Measurements from ENCODE around the gene TMEM263. TPM values are rescaled to one million over a fixed set of nuclear protein-coding genes. Genes with fewer than 3 reads are reported as not detected.

TMEM263 gene
- total RNA-seq, 2 experiments from 2014 or later = 34.1 to 60.0 TPM

DNA sequence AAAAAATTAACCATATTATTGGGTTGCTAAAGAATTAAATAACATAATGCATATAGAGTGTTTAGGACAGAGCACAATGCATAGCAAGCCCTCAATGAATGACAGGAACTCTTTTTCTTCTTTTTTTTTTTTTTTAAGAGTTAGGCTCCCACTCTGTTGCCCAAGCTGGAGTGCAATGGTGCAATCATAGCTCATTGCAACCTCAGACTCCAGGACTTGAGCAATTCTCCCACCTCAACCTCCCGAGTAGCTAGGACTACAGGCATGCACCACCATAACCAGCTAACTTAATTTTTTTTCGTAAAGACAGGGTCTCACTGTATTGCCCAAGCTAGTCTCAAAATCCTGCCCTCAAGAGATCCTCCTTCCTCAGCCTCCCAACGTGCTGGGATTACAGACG, 51.7 kb downstream of the TMEM263 start:
- ChIA-PET POLR2A (interaction anchor here (1.0 to 1.4 kb wide), 2 partner anchors 9 to 25 kb away, joined by 3 to 8 read pairs; no protein-coding TSS in a partner anchor), CTCF (ENCODE audit: unreplicated experiment) (no interaction called here)
- Histone ChIP-seq H3K4me1 (ENCODE audit: insufficient read depth, low read length, poor library complexity, severe bottlenecking) (no peaks in the 10 kb centered on the region), H4K20me1 (ENCODE audit: insufficient read depth, low read length) (no peaks in the 10 kb centered on the region), H3K9me2 (ENCODE audit: insufficient read depth, low read length) (no peaks in the 10 kb centered on the region), H3K9me3 (ENCODE audit: low read length) (no peaks in the 10 kb centered on the region), H3K4me2 (ENCODE audit: low read length) (no peak overlapping the region), H3K79me2 (ENCODE audit: insufficient read depth, low read depth, low read length) (no peaks in the 10 kb centered on the region), H3K36me3 (ENCODE audit: insufficient read depth, low read length) (no peaks in the 10 kb centered on the region), H2AFZ (ENCODE audit: low read length) (no peak overlapping the region), H3K4me3 (ENCODE audit: low read depth, low read length, poor library complexity, severe bottlenecking) (no peak overlapping the region), H3K27ac (ENCODE audit: low read depth, low read length, poor library complexity, severe bottlenecking) (no peak overlapping the region)
- BruUV-seq (replicated peaks) = no TSS peak
- TF ChIP-seq EZH2phosphoT487 (IDR thresholded peaks at IDR 0.05; ENCODE audit: borderline replicate concordance, low read depth, low read length) = no peak
- TF ChIP-seq, protein P1, sequence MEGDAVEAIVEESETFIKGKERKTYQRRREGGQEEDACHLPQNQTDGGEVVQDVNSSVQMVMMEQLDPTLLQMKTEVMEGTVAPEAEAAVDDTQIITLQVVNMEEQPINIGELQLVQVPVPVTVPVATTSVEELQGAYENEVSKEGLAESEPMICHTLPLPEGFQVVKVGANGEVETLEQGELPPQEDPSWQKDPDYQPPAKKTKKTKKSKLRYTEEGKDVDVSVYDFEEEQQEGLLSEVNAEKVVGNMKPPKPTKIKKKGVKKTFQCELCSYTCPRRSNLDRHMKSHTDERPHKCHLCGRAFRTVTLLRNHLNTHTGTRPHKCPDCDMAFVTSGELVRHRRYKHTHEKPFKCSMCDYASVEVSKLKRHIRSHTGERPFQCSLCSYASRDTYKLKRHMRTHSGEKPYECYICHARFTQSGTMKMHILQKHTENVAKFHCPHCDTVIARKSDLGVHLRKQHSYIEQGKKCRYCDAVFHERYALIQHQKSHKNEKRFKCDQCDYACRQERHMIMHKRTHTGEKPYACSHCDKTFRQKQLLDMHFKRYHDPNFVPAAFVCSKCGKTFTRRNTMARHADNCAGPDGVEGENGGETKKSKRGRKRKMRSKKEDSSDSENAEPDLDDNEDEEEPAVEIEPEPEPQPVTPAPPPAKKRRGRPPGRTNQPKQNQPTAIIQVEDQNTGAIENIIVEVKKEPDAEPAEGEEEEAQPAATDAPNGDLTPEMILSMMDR (conservative IDR thresholded peaks at IDR 0.05; ENCODE audit: low read length) = no peak
- intact Hi-C loops (cut with micrococcal nuclease; ENCODE audit: unreplicated experiment) = no loop called here
- no peak for DNase-seq (ENCODE audit: low spot score)

DNA sequence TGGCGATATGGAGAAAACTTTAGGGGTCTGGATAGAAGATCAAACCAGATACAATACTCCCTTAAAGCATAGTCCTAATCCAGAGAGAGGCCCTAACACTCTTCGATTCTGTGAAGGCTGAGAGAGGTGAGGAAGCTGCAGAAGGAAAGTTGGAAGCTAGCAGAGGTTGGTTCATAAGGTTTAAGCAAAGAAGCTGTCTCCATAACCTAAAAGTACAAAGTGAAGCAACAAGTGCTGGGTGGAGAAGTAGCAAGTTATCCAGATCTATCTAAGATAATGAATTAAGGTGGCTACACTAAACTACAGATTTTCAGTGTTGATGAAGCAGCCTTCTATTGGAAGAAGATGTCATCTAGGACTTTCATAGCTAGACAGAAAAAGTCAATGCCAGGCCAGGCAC, 55.8 kb downstream of the TMEM263 start:
- ChIA-PET CTCF (ENCODE audit: unreplicated experiment) (no interaction called here), POLR2A (no interaction called here)
- Histone ChIP-seq H3K4me3 (ENCODE audit: low read depth, low read length, poor library complexity, severe bottlenecking) (no peak overlapping the region), H3K36me3 (ENCODE audit: insufficient read depth, low read length) (no peaks in the 10 kb centered on the region), H2AFZ (ENCODE audit: low read length) (no peak overlapping the region), H3K79me2 (ENCODE audit: insufficient read depth, low read depth, low read length) (no peaks in the 10 kb centered on the region), H3K4me1 (ENCODE audit: insufficient read depth, low read length, poor library complexity, severe bottlenecking) (no peaks in the 10 kb centered on the region), H3K4me2 (ENCODE audit: low read length) (no peak overlapping the region), H3K9me2 (ENCODE audit: insufficient read depth, low read length) (no peaks in the 10 kb centered on the region), H3K9me3 (ENCODE audit: low read length) (no peaks in the 10 kb centered on the region), H4K20me1 (ENCODE audit: insufficient read depth, low read length) (no peaks in the 10 kb centered on the region), H3K27ac (ENCODE audit: low read depth, low read length, poor library complexity, severe bottlenecking) (no peak overlapping the region)
- TF ChIP-seq, protein P1 (conservative IDR thresholded peaks at IDR 0.05; ENCODE audit: low read length) = no peak
- TF ChIP-seq EZH2phosphoT487 (IDR thresholded peaks at IDR 0.05; ENCODE audit: borderline replicate concordance, low read depth, low read length) = no peak
- BruUV-seq (replicated peaks) = no TSS peak
- no peak for DNase-seq (ENCODE audit: low spot score)
- intact Hi-C loops (cut with micrococcal nuclease; ENCODE audit: unreplicated experiment) = no loop called here

DNA sequence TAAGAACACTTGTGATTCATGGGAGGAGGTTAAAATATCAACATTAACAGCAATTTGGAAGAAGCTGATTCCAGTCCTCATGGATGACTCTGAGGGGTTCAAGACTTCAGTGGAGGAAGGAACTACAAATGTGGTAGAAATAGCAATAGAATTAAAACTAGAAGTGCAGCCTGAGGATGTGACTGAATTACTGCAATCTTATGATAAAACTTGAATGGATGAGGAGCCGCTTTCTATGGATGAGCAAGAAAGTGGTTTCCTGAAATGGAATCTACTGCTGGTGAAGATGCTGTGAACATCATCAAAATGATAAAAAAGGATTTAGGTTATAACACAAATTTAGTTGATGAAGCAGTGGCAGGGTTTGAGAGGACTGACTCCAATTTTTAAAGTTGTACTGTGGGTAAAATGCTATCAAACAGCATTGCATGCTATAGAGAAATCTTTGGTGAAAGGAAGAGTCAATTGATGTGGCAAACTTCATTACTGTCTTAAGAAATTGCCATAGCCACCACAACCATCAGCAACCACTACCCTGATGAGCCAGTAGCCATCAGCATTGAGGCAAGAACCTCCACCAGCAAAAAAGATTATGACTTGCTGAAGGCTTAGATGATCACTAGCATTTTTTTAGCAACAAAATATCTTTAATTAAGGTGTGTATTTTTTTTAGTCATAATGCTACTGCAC, 57.2 kb downstream of the TMEM263 start:
- no TSS peak for BruUV-seq (replicated peaks)
- no peak for TF ChIP-seq EZH2phosphoT487 (IDR thresholded peaks at IDR 0.05; ENCODE audit: borderline replicate concordance, low read depth, low read length)
- no peak overlapping the region for H2AFZ ChIP-seq (ENCODE audit: low read length)
- ChIA-PET CTCF (ENCODE audit: unreplicated experiment) (no interaction called here), POLR2A (interaction anchor here (0.6 to 0.8 kb wide), 3 partner anchors 45 to 323 kb away, joined by 3 read pairs; no protein-coding TSS in a partner anchor)
- no peak overlapping the region for H3K4me2 ChIP-seq (ENCODE audit: low read length)
- DNase-seq (ENCODE audit: low spot score) = no peak
- H3K36me3 ChIP-seq (ENCODE audit: insufficient read depth, low read length) = no peaks in the 10 kb centered on the region
- H3K79me2 ChIP-seq (ENCODE audit: insufficient read depth, low read depth, low read length) = no peaks in the 10 kb centered on the region
- H3K27ac ChIP-seq (ENCODE audit: low read depth, low read length, poor library complexity, severe bottlenecking) = no peak overlapping the region
- H3K4me1 ChIP-seq (ENCODE audit: insufficient read depth, low read length, poor library complexity, severe bottlenecking) = no peaks in the 10 kb centered on the region
- H3K9me2 ChIP-seq (ENCODE audit: insufficient read depth, low read length) = no peaks in the 10 kb centered on the region
- intact Hi-C loops (cut with micrococcal nuclease; ENCODE audit: unreplicated experiment) = no loop called here
- H3K9me3 ChIP-seq (ENCODE audit: low read length) = no peaks in the 10 kb centered on the region
- H4K20me1 ChIP-seq (ENCODE audit: insufficient read depth, low read length) = no peaks in the 10 kb centered on the region
- H3K4me3 ChIP-seq (ENCODE audit: low read depth, low read length, poor library complexity, severe bottlenecking) = no peak overlapping the region

Measured in OCI-LY7 (cell line).